Activated CD8-positive, alpha-beta T cell treated with anti-CD3 and anti-CD28 coated beads for 36 hours (primary cell): ENCODE results near the gene C10orf71. TPM values are rescaled to one million over a fixed set of nuclear protein-coding genes. Genes with fewer than 3 reads are reported as not detected.

Source experiments
- ATAC-seq: fragments of 200-7000 bp; cut with Tn5 transposase; one replicate; pipeline ENCODE4 v1.10.0; 2021; ENCODE audit warnings: mild to moderate bottlenecking, moderate library complexity
- CTCF ChIA-PET: fragments of 350-600 bp; sonication (Branson Sonifier 250); formaldehyde crosslinking; loops from one replicate; lab custom pipeline; 2021; ENCODE audit warnings: antibody characterized with exemption; lab: Charles Lee
- POLR2A ChIA-PET: fragments of 350-600 bp; sonication (Branson Sonifier 250); formaldehyde crosslinking; loops from one replicate; lab custom pipeline; 2021; ENCODE audit warnings: antibody characterized with exemption; lab: Charles Lee
- DNase-seq: peaks from one replicate; pipeline ENCODE4 v3.0.0-alpha.2; 2020
- H3K27ac Mint-ChIP-seq: one replicate; pipeline ENCODE4 v1.8.0; 2021; ENCODE audit warnings: mild to moderate bottlenecking, mixed read lengths
- H3K27me3 Mint-ChIP-seq: one replicate; pipeline ENCODE4 v1.8.0; 2021; ENCODE audit warnings: mixed read lengths
- H3K36me3 Mint-ChIP-seq: one replicate; pipeline ENCODE4 v1.8.0; 2021; ENCODE audit warnings: low read depth, mixed read lengths
- H3K4me1 Mint-ChIP-seq: one replicate; pipeline ENCODE4 v1.8.0; 2021; ENCODE audit warnings: low read depth, mixed read lengths
- H3K4me3 Mint-ChIP-seq: one replicate; pipeline ENCODE4 v1.8.0; 2021; ENCODE audit warnings: mild to moderate bottlenecking, moderate library complexity, mixed read lengths
- H3K9me3 Mint-ChIP-seq: one replicate; pipeline ENCODE4 v1.8.0; 2021; ENCODE audit warnings: mixed read lengths
- intact Hi-C: fragments of 100-400 bp; cut with micrococcal nuclease; formaldehyde crosslinking; loops from one replicate; pipeline ENCODE4 v1.10.0; 2022
- total RNA-seq, 2 experiments: library from RNA; stranded (reverse); gene quantifications; one replicate each; pipeline ENCODE4 v1.2.3, GENCODE V29; 2021
- TF ChIP-seq, protein P1 (sequence below): fragments of 200-600 bp; IDR thresholded peaks from one replicate; pipeline ENCODE4 v1.8.0; 2022; ENCODE audit warnings: antibody characterized with exemption, mild to moderate bottlenecking

The C10orf71 gene
- total RNA-seq, 2 experiments from 2014 or later = not detected

DNA sequence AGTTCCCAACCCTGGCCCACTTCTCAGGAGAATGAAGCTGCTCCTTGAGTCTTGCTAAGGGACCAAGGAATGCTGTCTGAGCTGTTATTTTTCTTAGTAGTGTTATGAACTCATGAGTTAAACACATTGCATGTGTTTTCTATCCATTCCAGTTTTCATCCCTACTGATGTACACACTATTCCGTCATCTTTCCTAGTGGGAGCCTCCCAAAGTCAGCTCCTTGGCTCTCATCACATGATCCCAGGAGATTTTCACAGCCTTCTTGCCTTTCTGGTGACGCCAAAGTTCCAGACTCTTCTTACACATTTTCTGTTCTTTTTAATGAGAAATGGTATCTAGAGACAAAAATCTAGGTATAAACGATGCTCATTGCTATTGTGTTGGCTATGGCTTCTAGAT lies 8.4 kb upstream of the C10orf71 start:
- ATAC-seq (no peak), DNase-seq (no peak)
- H3K27me3 Mint-ChIP-seq = peaks cover 3% of the 10 kb centered on the region
- ChIA-PET CTCF (no interaction called here), POLR2A (no interaction called here)
- TF ChIP-seq, protein P1, sequence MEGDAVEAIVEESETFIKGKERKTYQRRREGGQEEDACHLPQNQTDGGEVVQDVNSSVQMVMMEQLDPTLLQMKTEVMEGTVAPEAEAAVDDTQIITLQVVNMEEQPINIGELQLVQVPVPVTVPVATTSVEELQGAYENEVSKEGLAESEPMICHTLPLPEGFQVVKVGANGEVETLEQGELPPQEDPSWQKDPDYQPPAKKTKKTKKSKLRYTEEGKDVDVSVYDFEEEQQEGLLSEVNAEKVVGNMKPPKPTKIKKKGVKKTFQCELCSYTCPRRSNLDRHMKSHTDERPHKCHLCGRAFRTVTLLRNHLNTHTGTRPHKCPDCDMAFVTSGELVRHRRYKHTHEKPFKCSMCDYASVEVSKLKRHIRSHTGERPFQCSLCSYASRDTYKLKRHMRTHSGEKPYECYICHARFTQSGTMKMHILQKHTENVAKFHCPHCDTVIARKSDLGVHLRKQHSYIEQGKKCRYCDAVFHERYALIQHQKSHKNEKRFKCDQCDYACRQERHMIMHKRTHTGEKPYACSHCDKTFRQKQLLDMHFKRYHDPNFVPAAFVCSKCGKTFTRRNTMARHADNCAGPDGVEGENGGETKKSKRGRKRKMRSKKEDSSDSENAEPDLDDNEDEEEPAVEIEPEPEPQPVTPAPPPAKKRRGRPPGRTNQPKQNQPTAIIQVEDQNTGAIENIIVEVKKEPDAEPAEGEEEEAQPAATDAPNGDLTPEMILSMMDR = no peak
- no peak overlapping the region for H3K4me3 Mint-ChIP-seq
- H3K9me3 Mint-ChIP-seq = no peaks in the 10 kb centered on the region
- no peaks in the 10 kb centered on the region for H3K4me1 Mint-ChIP-seq
- H3K27ac Mint-ChIP-seq = no peak overlapping the region
- intact Hi-C loops = no loop called here
- no peaks in the 10 kb centered on the region for H3K36me3 Mint-ChIP-seq

DNA sequence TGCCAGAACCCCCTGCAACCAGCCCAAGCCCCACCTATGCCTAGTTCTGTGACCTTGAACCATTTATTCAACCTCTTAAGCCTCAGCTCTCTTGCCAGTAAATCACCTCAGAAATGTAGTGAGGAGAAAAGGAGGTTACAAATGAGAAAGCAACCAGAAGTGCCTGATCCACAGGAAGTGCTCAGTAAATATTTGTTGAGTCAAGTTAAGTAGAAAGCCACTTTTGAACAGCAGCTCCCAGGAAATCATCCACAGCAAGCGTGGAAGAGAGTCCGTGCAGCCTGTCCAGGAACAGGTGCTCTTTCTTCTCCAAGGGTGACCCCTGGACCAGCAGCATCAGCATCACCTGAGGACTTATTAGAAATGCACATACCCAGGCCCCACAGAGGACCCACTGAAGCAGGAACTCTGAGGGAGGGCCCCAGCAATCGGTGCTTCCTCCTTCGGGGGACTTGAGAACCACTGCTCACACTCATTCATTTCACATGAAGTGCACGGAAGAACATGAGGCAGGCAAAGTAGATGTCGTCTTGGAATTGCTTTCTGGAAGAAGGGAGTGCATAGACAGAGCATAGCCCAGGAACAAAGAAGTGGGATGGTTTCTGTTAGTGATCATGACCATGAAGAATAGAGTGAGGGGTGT lies 6.3 kb upstream of the C10orf71 start:
- H3K27me3 Mint-ChIP-seq = peaks cover 3% of the 10 kb centered on the region
- DNase-seq (no peak), ATAC-seq (no peak)
- ChIA-PET CTCF (no interaction called here), POLR2A (interaction anchor here (0.7 kb wide), 1 partner anchor 671 kb away, joined by 3 read pairs; no protein-coding TSS in a partner anchor)
- no peaks in the 10 kb centered on the region for H3K36me3 Mint-ChIP-seq
- TF ChIP-seq, protein P1 = no peak
- no peaks in the 10 kb centered on the region for H3K9me3 Mint-ChIP-seq
- intact Hi-C loops = no loop called here
- H3K27ac Mint-ChIP-seq = no peak overlapping the region
- H3K4me1 Mint-ChIP-seq = no peaks in the 10 kb centered on the region
- no peak overlapping the region for H3K4me3 Mint-ChIP-seq

DNA sequence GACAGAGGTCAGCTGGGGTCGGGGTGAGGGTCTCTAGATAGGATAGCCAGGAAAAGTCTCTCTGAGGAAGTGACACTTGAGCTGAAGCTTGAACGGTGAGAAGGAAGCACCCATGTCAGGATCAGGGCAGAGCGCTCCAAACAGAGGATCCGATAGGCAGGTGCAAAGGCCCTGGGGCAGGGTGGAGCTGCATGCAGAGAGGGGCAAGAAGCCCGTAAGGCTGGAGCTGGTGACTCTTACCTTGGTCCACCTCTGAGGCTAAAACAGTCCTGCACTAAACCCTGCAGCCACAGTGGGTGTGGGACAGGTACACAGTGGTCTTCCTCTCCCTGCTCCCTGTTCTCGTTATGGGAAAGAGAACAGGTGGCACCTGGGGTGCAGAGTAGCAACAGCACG lies 5.8 kb upstream of the C10orf71 start:
- ATAC-seq (no peak), DNase-seq (no peak)
- TF ChIP-seq, protein P1 = no peak
- peaks cover 3% of the 10 kb centered on the region for H3K27me3 Mint-ChIP-seq
- CTCF ChIA-PET = no interaction called here
- H3K36me3 Mint-ChIP-seq = no peaks in the 10 kb centered on the region
- no peaks in the 10 kb centered on the region for H3K9me3 Mint-ChIP-seq
- POLR2A ChIA-PET = no interaction called here
- intact Hi-C loops = no loop called here
- no peaks in the 10 kb centered on the region for H3K4me1 Mint-ChIP-seq
- no peak overlapping the region for H3K27ac Mint-ChIP-seq
- H3K4me3 Mint-ChIP-seq = no peak overlapping the region

DNA sequence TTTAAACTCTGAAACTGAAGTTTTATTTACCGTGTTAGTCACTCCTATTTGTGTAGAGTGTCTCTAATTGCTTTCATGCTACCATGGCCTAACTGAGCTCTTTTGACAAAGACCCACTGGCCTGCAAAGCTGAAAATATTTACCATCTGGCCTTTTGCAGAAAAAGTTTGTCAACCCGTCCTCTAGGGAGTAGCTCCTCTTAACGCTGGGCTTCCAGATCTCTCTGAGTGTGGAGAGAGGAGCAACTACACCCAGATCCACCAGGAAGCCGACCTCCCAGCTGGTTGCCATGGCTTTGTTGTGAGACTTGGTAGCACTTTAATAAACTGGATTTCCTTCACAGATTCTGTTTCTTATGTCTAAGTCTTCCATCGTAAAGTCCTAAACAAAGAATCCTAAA lies 4.2 kb upstream of the C10orf71 start:
- ATAC-seq (no peak), DNase-seq (no peak)
- peaks cover 3% of the 10 kb centered on the region for H3K27me3 Mint-ChIP-seq
- TF ChIP-seq, protein P1 = no peak
- H3K4me3 Mint-ChIP-seq = no peak overlapping the region
- no peaks in the 10 kb centered on the region for H3K9me3 Mint-ChIP-seq
- no peaks in the 10 kb centered on the region for H3K4me1 Mint-ChIP-seq
- ChIA-PET CTCF (no interaction called here), POLR2A (interaction anchor here (1.0 kb wide), 1 partner anchor 15 kb away, joined by 4 read pairs; no protein-coding TSS in a partner anchor)
- intact Hi-C loops = no loop called here
- no peaks in the 10 kb centered on the region for H3K36me3 Mint-ChIP-seq
- H3K27ac Mint-ChIP-seq = no peak overlapping the region

DNA sequence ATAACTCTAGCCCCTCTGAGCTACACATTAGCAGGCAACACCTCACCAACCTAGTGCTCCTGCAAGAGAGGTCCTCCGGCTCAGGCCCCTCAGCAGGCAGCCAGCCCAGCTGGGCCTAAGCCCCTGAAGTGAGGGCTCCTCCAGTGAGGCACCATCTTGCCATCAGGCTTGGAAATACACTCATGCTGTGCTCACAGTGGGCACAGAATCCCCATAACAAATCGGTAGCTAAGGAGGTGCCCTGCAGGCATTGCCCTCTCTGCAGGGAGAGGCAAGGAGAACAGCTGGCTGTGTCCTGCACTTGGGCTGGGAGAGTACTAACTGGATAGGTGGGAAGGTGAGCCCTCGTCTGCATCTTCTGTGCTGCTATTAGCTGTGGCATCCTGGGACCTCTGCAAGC lies 3.7 kb upstream of the C10orf71 start:
- Mint-ChIP-seq H3K27ac (no peak overlapping the region), H3K9me3 (no peaks in the 10 kb centered on the region), H3K36me3 (no peaks in the 10 kb centered on the region), H3K4me3 (no peak overlapping the region), H3K4me1 (no peaks in the 10 kb centered on the region), H3K27me3 (peaks cover 3% of the 10 kb centered on the region)
- intact Hi-C loops = no loop called here
- ChIA-PET POLR2A (interaction anchor here (1.0 kb wide), 1 partner anchor 15 kb away, joined by 4 read pairs; no protein-coding TSS in a partner anchor), CTCF (interaction anchor here (2.6 kb wide), 1 partner anchor 13 kb away, joined by 8 read pairs; no protein-coding TSS in a partner anchor)
- ATAC-seq (no peak), DNase-seq (no peak)
- TF ChIP-seq, protein P1 = no peak
